B cell (primary cell): Measurements from ENCODE around the gene CHST2.

Experiments used
- CTCF ChIP-seq: fragments of 200-600 bp; IDR thresholded peaks from one replicate; pipeline ENCODE4 v1.8.0; 2022; ENCODE audit warnings: antibody characterized with exemption, mild to moderate bottlenecking
- EZH2 ChIP-seq: IDR thresholded peaks from 2 replicates; pipeline ENCODE4 v1.6.1; 2012; ENCODE audit warnings: borderline replicate concordance, low read depth, mild to moderate bottlenecking, moderate library complexity, low read length; ENCODE audit not compliant: insufficient read depth, poor library complexity, severe bottlenecking

DNA sequence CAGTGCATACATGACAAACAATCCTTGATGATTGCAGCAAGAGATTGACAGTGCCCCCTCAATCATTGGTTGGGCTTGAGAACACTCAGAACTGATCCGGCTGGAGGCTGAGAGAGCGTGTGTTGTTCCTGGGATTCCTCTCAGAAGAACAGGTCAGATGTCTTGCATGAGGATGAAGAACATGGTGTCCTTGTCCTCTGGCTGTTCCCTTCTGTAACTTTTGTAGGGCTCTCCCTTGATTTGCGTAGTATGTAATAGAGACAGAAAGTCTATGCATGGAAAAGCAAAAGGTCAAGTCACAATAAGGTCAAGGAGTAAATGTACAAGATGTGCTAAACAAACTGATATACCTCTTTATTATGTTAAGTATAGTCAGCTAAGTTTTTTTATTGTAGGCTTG, 8.2 kb downstream of the CHST2 start:
- TF ChIP-seq CTCF (no peak), EZH2 (no peak)
